HG03066 (cell line): ENCODE measurements around the gene PTPRJ.

Experiments
- ATAC-seq: cut with Tn5 transposase; IDR thresholded peaks from one replicate; pipeline ENCODE4 v1.9.1; 2021; ENCODE audit warnings: low read depth; ENCODE audit not compliant: unreplicated experiment

The PTPRJ gene

GRCh38 chr11:48105096-48105990, 125.0 kb downstream of the PTPRJ start:
- no peak for ATAC-seq

GRCh38 chr11:48106166-48106565, 125.8 kb downstream of the PTPRJ start:
- no peak for ATAC-seq

- ATAC-seq = peak; percentile 76
Measured at GRCh38 chr11:48107188-48107704, 126.9 kb downstream of the PTPRJ start.

- ATAC-seq = no peak
Measured at GRCh38 chr11:48108231-48109045, 128.1 kb downstream of the PTPRJ start.

DNA sequence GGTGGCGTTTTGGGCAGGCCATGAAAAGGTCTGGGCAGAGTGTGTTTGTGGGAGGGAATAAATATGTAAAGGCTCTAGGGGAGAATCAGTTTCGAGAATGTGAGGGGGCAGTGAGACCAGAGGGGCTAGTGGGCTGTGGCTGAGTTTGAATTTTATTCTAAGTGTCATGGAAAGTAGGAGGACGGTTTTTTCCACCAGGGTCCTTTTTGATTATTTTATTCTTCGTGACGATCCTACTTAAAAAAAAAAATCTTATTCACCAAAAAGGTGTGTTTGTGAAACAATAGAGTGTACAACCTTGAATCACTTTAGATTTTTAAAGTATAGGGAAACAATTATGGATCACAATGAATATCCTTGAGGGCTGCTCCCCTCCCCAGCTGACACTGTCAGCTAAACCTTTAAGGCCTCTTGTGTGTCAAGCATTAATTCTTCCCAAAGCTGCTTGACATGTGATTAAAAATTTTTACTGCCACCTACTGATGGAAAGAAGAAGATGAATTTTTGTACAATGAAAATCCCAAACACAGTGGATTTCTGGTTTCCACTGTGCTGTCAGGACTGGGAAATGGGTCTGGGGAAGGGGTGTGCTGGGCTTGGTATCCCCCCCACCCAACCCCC, 128.8 kb downstream of the PTPRJ start:
- no peak for ATAC-seq

- ATAC-seq = no peak
Measured at GRCh38 chr11:48110509-48110766, 130.1 kb downstream of the PTPRJ start.

DNA sequence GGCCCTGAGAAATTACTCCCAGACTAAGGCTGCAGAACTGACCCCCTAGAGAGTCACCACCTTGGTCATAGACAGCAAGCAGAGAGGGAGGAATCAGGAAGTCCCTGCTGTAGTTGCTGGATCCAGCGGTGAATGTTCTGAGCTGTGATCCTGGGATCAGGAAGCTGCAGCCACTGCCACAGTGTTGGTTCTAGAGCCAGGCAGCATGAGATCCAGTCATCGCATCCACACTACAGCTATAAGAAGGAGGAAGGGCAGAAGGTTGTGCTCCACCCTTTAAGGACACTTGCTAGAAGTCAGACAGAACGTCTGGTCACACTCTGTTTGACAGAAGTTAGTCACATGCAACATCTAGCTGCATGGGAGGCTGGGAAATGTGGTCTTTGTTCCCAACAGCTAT, 131.5 kb downstream of the PTPRJ start:
- no peak for ATAC-seq

- ATAC-seq = no peak
Measured at GRCh38 chr11:48114740-48115139, 134.4 kb downstream of the PTPRJ start.

DNA sequence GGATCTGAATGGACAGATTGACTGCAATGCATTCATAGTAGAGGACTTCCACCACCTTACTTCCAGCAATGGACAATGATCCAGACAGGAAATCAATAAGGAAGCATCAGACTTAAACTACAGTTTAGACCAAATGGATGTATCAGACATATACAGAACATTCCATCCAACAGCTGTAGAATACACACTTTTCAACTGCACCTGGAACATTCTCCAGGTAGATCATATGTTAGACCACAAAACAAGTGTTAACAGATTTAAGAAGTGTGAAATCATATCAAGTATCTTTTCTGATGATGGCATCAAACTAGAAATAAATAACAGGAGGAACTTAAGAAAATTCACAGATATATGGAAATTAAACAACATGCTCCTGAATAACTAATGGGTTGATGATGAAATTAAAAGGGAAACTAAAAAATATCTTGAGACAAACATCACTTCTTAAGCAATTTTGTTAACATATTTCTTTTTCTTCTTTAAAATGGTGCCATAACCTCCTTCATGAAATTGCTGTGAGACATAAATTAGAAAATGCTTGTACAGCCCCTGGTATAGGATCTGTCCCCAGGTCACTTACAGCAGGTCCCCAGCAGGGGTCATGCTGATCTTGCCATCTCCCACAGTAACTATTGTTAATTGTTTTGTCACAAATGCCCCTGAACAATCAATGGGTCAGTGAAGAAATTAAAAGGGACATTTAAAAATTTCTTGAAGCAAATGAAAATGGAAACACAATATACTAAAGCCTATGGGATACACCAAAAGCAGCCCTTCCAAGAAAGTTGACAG, 136.3 kb downstream of the PTPRJ start:
- ATAC-seq = no peak

GRCh38 chr11:48122246-48122645, 141.9 kb downstream of the PTPRJ start:
- ATAC-seq = no peak

DNA sequence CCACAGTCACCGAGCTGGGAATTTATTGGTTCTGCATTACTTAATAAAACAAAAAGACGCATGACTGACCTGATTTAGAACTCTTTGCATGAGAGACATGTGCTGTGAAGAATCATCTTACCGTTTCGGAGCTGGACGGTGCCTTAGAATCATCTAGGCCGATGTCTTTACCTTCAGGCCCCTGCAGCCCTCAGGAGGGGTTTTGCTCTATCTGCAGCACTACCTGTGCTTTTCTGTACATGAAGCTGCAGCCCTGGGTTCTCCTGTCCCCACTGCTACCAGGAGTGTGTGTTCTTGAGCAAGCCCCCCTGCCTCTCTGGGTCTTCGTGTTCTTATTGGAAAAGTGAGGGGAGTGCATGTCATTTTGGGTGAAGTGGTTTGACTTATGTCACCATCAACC, 142.3 kb downstream of the PTPRJ start:
- no peak for ATAC-seq

- ATAC-seq = no peak
Measured at GRCh38 chr11:48123254-48123875, 143.0 kb downstream of the PTPRJ start.

DNA sequence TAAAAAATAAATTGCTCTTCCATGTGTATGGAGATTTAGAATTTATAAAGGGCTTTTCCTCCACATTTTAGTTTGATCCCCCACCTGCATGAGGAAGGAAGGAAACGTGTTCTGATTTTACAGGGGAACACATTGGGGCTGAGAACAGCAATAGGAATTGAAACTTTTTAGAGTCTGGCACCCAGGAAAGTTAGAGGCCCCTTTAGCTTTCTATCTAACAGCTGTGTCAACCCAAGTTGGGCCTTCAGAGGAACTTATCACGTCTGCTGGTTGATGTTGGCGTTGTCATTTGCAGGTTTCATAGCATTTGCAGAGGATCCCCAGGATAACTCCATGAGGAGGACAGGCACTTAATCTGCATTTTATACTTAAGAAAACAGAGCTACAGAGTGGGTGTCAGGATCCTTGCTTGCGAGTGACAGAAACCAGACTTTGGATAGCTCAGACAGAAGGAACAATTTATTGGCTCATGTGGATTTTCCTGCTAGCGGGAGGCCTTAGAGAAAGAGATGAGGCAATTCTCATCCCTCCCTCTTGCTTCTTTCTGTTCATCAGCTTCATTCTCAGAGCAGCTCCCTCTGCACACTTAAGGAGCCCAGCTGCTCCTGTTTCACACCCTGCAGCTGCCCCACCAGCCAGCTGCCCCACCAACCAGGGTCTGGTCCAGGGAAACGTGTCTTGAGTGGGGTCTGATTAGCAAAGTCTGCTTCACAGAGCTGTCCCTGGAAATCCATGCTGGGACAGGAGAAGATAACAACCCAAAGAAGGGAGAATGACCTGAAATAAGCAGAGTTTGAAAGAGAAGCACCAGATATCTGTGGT, 143.8 kb downstream of the PTPRJ start:
- no peak for ATAC-seq

DNA sequence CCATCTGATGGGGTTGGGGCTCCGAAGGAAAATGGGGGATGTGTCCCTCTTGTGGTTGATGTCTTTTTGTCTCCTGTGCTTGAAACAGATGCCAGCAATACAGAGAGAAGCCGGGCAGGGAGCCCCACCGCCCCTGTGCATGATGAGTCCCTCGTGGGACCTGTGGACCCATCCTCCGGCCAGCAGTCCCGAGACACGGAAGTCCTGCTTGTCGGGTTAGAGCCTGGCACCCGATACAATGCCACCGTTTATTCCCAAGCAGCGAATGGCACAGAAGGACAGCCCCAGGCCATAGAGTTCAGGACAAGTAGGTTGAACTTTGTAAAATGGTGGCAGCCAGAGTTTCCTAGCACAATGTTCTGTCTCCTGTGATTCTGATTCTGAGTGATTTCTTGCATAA, 144.5 kb downstream of the PTPRJ start:
- ATAC-seq = no peak

DNA sequence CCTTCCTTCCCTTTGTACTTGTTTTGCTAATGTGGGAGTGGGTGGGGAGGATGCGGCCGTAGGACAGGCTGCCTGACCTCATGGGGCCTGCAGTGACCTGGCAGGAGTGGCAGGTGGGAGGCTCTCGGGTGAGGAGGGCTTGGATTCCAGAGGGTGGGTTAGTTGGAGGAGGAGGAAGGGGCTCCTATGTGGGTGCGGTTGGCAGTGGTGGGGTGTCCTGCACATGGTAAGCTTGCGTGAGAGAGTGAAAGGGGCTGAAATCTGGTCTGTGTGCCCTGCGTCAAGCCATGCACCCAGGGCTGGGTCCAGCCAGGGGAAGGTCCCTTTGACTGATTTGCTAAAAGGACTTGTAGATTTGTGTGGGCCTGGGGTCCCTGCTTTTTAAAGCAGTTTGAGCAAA, 145.5 kb downstream of the PTPRJ start:
- no peak for ATAC-seq

- no peak for ATAC-seq
Measured at GRCh38 chr11:48127521-48128183, 147.3 kb downstream of the PTPRJ start.

- ATAC-seq = no peak
Measured at GRCh38 chr11:48129697-48130395, 149.5 kb downstream of the PTPRJ start.
